Lower leg skin (tissue), 4 donors: ENCODE data around the gene CXCL8. TPM values are rescaled to one million over a fixed set of nuclear protein-coding genes. Genes with fewer than 3 reads are reported as not detected.

ENCODE experiments used
- DNase-seq, 2 donors: peaks; one replicate each; pipeline ENCODE4 v3.0.0-alpha.2; 2019; ENCODE audit warnings: low spot score in 2 of 2
- H3K4me3 ChIP-seq: fragments of 200-600 bp; sonication (generic); 2 replicates; pipeline ENCODE4 v1.5.1; 2017; ENCODE audit warnings: mild to moderate bottlenecking, low read depth; ENCODE audit not compliant: poor library complexity, severe bottlenecking
- POLR2A ChIP-seq, 2 donors: fragments of 450-650 bp; IDR thresholded peaks; one replicate each; pipeline ENCODE4 v1.6.1; 2016 to 2017; ENCODE audit warnings: antibody characterized with exemption in 2 of 2, mild to moderate bottlenecking in 1 of 2, moderate library complexity in 1 of 2
- WGBS, 2 donors: methylation state at CpG; one replicate each; pipeline ENCODE4 v1.1.5; 2018; 5-methylcytosine and 5-hydroxymethylcytosine counted together
- intact Hi-C: fragments of 100-400 bp; cut with DNase I; formaldehyde crosslinking; loops from one replicate; pipeline ENCODE4 v1.15.0; 2023; ENCODE audit warnings: low total_unique reads
- total RNA-seq, 4 donors: library from RNA; depleted of rRNA; stranded (reverse); fragments of >200 nt; gene quantifications; one replicate each; pipeline ENCODE4 v1.1.0, GENCODE V29; 2016
- TF ChIP-seq, protein P1 (sequence below), 3 donors: fragments of 450-650 bp; IDR thresholded peaks; one replicate each; pipeline ENCODE4 v1.5.1; 2016; ENCODE audit warnings: antibody characterized with exemption in 3 of 3, mild to moderate bottlenecking in 3 of 3, moderate library complexity in 2 of 3

CXCL8 gene
- total RNA-seq, 4 donors from 2014 or later: 0.86 to 1.2 TPM; not detected in 2

- no peak overlapping the region for H3K4me3 ChIP-seq
- intact Hi-C loops: no loop called here
- TF ChIP-seq, protein P1, sequence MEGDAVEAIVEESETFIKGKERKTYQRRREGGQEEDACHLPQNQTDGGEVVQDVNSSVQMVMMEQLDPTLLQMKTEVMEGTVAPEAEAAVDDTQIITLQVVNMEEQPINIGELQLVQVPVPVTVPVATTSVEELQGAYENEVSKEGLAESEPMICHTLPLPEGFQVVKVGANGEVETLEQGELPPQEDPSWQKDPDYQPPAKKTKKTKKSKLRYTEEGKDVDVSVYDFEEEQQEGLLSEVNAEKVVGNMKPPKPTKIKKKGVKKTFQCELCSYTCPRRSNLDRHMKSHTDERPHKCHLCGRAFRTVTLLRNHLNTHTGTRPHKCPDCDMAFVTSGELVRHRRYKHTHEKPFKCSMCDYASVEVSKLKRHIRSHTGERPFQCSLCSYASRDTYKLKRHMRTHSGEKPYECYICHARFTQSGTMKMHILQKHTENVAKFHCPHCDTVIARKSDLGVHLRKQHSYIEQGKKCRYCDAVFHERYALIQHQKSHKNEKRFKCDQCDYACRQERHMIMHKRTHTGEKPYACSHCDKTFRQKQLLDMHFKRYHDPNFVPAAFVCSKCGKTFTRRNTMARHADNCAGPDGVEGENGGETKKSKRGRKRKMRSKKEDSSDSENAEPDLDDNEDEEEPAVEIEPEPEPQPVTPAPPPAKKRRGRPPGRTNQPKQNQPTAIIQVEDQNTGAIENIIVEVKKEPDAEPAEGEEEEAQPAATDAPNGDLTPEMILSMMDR (IDR thresholded peaks at IDR 0.05): no peak
- no peak for TF ChIP-seq POLR2A (IDR thresholded peaks at IDR 0.05)
- WGBS, 2 donors: 76 to 80% methylated on average over 2 of the region's 2 CpGs
- DNase-seq: no peak
Observed at GRCh38 chr4:73709451-73710033, 30.8 kb upstream of the CXCL8 start.

DNA sequence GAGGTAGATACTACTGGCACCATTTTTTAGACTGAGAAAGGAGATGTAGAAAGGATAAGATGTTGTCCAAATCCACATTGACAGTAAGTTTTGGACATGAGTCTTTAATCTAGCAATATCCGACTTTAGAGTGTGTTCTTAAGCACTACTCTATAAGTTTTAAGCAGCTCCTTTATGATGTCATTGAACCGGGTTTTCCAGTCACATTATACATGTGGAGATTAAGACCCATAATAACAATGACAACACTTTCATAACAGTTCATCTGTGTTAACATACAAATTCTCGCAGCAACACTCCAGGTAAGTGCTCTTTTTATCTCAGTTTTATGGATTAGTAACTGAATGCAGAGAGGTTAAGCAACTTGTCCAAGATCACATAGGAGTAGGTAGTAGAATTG is 30.3 kb upstream of the CXCL8 start:
- DNase-seq: no peak
- intact Hi-C loops: no loop called here
- no peak overlapping the region for H3K4me3 ChIP-seq
- WGBS, 2 donors: 91 to 92% methylated on average over 3 of the region's 3 CpGs
- TF ChIP-seq POLR2A (IDR thresholded peaks at IDR 0.05): no peak

- 80 to 84% methylated on average over 2 of the region's 2 CpGs for WGBS, 2 donors
- no peak for DNase-seq
- H3K4me3 ChIP-seq: no peak overlapping the region
- intact Hi-C loops: no loop called here
- TF ChIP-seq, protein P1 (IDR thresholded peaks at IDR 0.05): no peak
- no peak for TF ChIP-seq POLR2A (IDR thresholded peaks at IDR 0.05)
Observed at GRCh38 chr4:73711989-73712388, 28.4 kb upstream of the CXCL8 start.

DNA sequence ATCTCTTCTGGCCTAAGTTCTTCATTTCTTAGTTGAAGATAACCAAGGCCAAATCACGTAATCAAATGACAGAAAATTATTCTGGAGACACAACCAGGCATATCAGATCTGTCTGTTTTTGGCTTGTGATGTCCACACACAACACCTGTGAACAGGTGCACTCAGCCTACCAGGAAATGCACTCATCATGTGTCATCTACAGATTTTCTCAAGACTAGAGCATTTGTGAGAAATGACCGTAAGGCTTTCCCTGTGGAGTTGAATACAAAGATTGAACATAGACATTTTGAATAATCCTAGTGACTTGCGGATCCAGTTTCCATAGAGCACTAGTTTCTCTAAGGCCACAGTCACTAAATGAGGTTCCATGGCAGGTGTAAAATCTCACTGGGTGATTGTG is 26.7 kb upstream of the CXCL8 start:
- H3K4me3 ChIP-seq: no peak overlapping the region
- DNase-seq: no peak
- WGBS, 2 donors: 97 to 98% methylated on average over 3 of the region's 3 CpGs
- intact Hi-C loops: no loop called here
- TF ChIP-seq, protein P1 (IDR thresholded peaks at IDR 0.05): no peak
- no peak for TF ChIP-seq POLR2A (IDR thresholded peaks at IDR 0.05)

GRCh38 chr4:73714647-73715046 is 25.7 kb upstream of the CXCL8 start:
- H3K4me3 ChIP-seq: no peak overlapping the region
- 93% methylated on average over 2 of the region's 2 CpGs for WGBS, 2 donors
- DNase-seq: no peak
- TF ChIP-seq POLR2A (IDR thresholded peaks at IDR 0.05): no peak
- TF ChIP-seq, protein P1 (IDR thresholded peaks at IDR 0.05): no peak
- intact Hi-C loops: no loop called here

DNA sequence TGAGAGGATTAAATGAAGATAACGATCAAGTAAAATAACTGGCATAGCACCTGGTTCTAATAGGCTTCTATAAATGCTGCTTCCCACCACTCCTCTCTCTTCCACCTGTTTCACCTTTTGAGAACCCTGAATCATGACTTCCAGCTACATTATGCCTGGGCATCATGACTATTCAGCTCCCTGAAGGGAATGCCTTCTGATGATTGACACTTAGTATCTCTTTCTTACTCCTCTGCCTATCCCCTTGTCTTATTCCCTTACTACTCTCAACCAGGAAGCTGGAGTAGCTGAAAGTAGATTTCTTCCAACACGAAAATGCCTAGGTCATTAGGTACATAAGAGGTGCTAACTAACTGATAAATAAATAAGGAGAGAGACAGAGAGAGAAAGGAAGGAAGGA is 24.7 kb upstream of the CXCL8 start:
- WGBS, 2 donors: 60% methylated on average over 2 of the region's 2 CpGs
- H3K4me3 ChIP-seq: no peak overlapping the region
- TF ChIP-seq POLR2A (IDR thresholded peaks at IDR 0.05): no peak
- TF ChIP-seq, protein P1 (IDR thresholded peaks at IDR 0.05): no peak
- intact Hi-C loops: no loop called here
- no peak for DNase-seq
